Neural cell (in vitro differentiated cells): ENCODE data around the gene MOG. TPM values are rescaled to one million over a fixed set of nuclear protein-coding genes. Genes with fewer than 3 reads are reported as not detected.

ENCODE experiments used
- H2AFZ ChIP-seq: fragments of 200-600, 300-800 bp; sonication (generic), shearing (Covaris generic); 2 replicates; pipeline ENCODE4 v1.6.0; 2014; ENCODE audit warnings: low read depth, mild to moderate bottlenecking, antibody characterized with exemption, low read length, moderate library complexity
- H3F3A ChIP-seq: fragments of 200-600 bp; shearing (Covaris generic); 2 replicates; pipeline ENCODE4 v1.6.1; 2016; ENCODE audit warnings: mild to moderate bottlenecking, moderate library complexity, mixed read lengths, antibody characterized with exemption, low read length; ENCODE audit not compliant: insufficient read depth, poor library complexity, severe bottlenecking
- H3K27ac ChIP-seq: fragments of 200-600, 300-800 bp; sonication (generic), shearing (Covaris generic); 2 replicates; pipeline ENCODE4 v1.5.1; 2014; ENCODE audit warnings: mild to moderate bottlenecking, low read length, moderate library complexity
- H3K27me3 ChIP-seq: fragments of 300-800, 200-600 bp; sonication (generic), shearing (Covaris generic); 2 replicates; pipeline ENCODE4 v1.6.0; 2014; ENCODE audit warnings: mild to moderate bottlenecking, low read depth, low read length, moderate library complexity; ENCODE audit not compliant: insufficient read depth
- H3K36me3 ChIP-seq: fragments of 300-800, 200-600 bp; sonication (generic), shearing (Covaris generic); 2 replicates; pipeline ENCODE4 v1.5.1; 2014; ENCODE audit warnings: mild to moderate bottlenecking, antibody characterized with exemption, low read length, moderate library complexity; ENCODE audit not compliant: insufficient read depth
- H3K4me2 ChIP-seq: fragments of 300-800, 200-600 bp; sonication (generic), shearing (Covaris generic); 2 replicates; pipeline ENCODE4 v1.6.0; 2014; ENCODE audit warnings: mild to moderate bottlenecking, low read length
- H3K4me3 ChIP-seq: fragments of 300-800, 200-600 bp; sonication (generic), shearing (Covaris generic); 2 replicates; pipeline ENCODE4 v1.5.1; 2014; ENCODE audit warnings: mild to moderate bottlenecking, low read length, moderate library complexity
- H3K79me2 ChIP-seq: fragments of 200-600 bp; shearing (Covaris generic); replicated peaks from 2 replicates; pipeline ENCODE4 v1.6.0; 2014; ENCODE audit warnings: mild to moderate bottlenecking, low read length, moderate library complexity; ENCODE audit not compliant: insufficient read depth
- H3K9ac ChIP-seq: fragments of 300-800, 200-600 bp; sonication (generic), shearing (Covaris generic); 2 replicates; pipeline ENCODE4 v1.6.1; 2016; ENCODE audit warnings: mild to moderate bottlenecking, low read length, mixed read lengths
- H3K9me2 ChIP-seq: fragments of 200-600 bp; shearing (Covaris generic); 2 replicates; pipeline ENCODE4 v1.6.1; 2016; ENCODE audit warnings: mild to moderate bottlenecking, low read length, mixed read lengths; ENCODE audit not compliant: insufficient read depth
- H3K9me3 ChIP-seq: fragments of 200-600, 300-800 bp; sonication (generic), shearing (Covaris generic); 2 replicates; pipeline ENCODE4 v1.6.1; 2016; ENCODE audit warnings: mild to moderate bottlenecking, mixed run types, low read length, moderate library complexity, mixed read lengths
- H4K20me1 ChIP-seq: fragments of 200-600 bp; shearing (Covaris generic); 2 replicates; pipeline ENCODE4 v1.6.1; 2016; ENCODE audit warnings: mild to moderate bottlenecking, mixed run types; ENCODE audit not compliant: insufficient read depth
- CTCF ChIP-seq: fragments of 450-650 bp; IDR thresholded peaks from 2 replicates; pipeline ENCODE4 v1.5.1; 2014; ENCODE audit warnings: antibody characterized with exemption, mild to moderate bottlenecking, moderate library complexity; ENCODE audit not compliant: poor library complexity, severe bottlenecking
- EP300 ChIP-seq: fragments of 450-650 bp; conservative IDR thresholded peaks from 2 replicates; pipeline ENCODE4 v1.6.1; 2014; ENCODE audit warnings: antibody characterized with exemption, mild to moderate bottlenecking, moderate library complexity; ENCODE audit not compliant: poor library complexity, severe bottlenecking
- EZH2 ChIP-seq: fragments of 200-600, 300-800 bp; shearing (Covaris generic), sonication (generic); IDR thresholded peaks from 2 replicates; pipeline ENCODE4 v1.6.1; 2014; ENCODE audit warnings: antibody characterized with exemption, low read length, borderline replicate concordance, mild to moderate bottlenecking; ENCODE audit not compliant: insufficient read depth, poor library complexity, severe bottlenecking
- MXI1 ChIP-seq: fragments of 450-650 bp; conservative IDR thresholded peaks from 2 replicates; pipeline ENCODE4 v1.6.1; 2014; ENCODE audit warnings: antibody characterized with exemption, mild to moderate bottlenecking; ENCODE audit not compliant: poor library complexity, severe bottlenecking
- POLR2AphosphoS5 ChIP-seq: IDR thresholded peaks from 2 replicates; pipeline ENCODE4 v1.6.1; 2012
- RAD21 ChIP-seq: fragments of 450-650 bp; conservative IDR thresholded peaks from 2 replicates; pipeline ENCODE4 v1.6.1; 2014; ENCODE audit warnings: antibody characterized with exemption, mild to moderate bottlenecking, moderate library complexity
- REST ChIP-seq: IDR thresholded peaks from 2 replicates; pipeline ENCODE4 v1.6.1; 2012; ENCODE audit warnings: borderline replicate concordance
- SMC3 ChIP-seq: fragments of 450-650 bp; conservative IDR thresholded peaks from 2 replicates; pipeline ENCODE4 v1.6.1; 2014; ENCODE audit warnings: antibody characterized with exemption, mild to moderate bottlenecking, moderate library complexity; ENCODE audit not compliant: poor library complexity
- TAF1 ChIP-seq: IDR thresholded peaks from 2 replicates; pipeline ENCODE4 v1.6.1; 2012; ENCODE audit warnings: low read depth
- polyA plus RNA-seq: library from polyadenylated mRNA; depleted of rRNA; stranded (reverse); fragments of >200 nt; gene quantifications from 2 replicates; pipeline ENCODE4 v1.2.3, GENCODE V29; 2014

Gene MOG
- polyA plus RNA-seq, 1 donor from 2014 or later, result not detected

- TF ChIP-seq EP300 (no peak), POLR2AphosphoS5 (no peak), TAF1 (no peak), REST (no peak), SMC3 (peak; percentile 63), CTCF (peak; percentile 77), MXI1 (no peak), EZH2 (no peak), RAD21 (peak; percentile 63)
- Histone ChIP-seq H3K27me3 (no peaks in the 10 kb centered on the region), H3K79me2 (no peaks in the 10 kb centered on the region), H4K20me1 (no peaks in the 10 kb centered on the region), H3K27ac (no peak overlapping the region), H3K4me2 (no peak overlapping the region), H3K9me3 (no peaks in the 10 kb centered on the region), H2AFZ (no peak overlapping the region), H3K9ac (no peak overlapping the region), H3K4me3 (no peak overlapping the region), H3K36me3 (no peaks in the 10 kb centered on the region), H3F3A (no peaks in the 10 kb centered on the region), H3K9me2 (no peaks in the 10 kb centered on the region)
Observed at GRCh38 chr6:29653452-29654038, 3.3 kb upstream of the MOG start.

GRCh38 chr6:29655658-29656057 lies 1.2 kb upstream of the MOG start:
- Histone ChIP-seq H3K27me3 (no peaks in the 10 kb centered on the region), H3F3A (no peaks in the 10 kb centered on the region), H3K9me2 (no peaks in the 10 kb centered on the region), H3K27ac (no peak overlapping the region), H3K9ac (no peak overlapping the region), H3K4me2 (no peak overlapping the region), H3K79me2 (no peaks in the 10 kb centered on the region), H2AFZ (no peak overlapping the region), H3K4me3 (no peak overlapping the region), H4K20me1 (no peaks in the 10 kb centered on the region), H3K9me3 (no peaks in the 10 kb centered on the region), H3K36me3 (no peaks in the 10 kb centered on the region)
- TF ChIP-seq RAD21 (no peak), REST (no peak), EZH2 (no peak), CTCF (no peak), EP300 (no peak), MXI1 (no peak), TAF1 (no peak), POLR2AphosphoS5 (no peak), SMC3 (no peak)
